GF-D8 (cell line): ENCODE data around the gene ZNF148.

Experiments
- DNase-seq: peaks from one replicate; lab custom pipeline; 2025; lab: John Stamatoyannopoulos, UW

ZNF148 gene

DNA sequence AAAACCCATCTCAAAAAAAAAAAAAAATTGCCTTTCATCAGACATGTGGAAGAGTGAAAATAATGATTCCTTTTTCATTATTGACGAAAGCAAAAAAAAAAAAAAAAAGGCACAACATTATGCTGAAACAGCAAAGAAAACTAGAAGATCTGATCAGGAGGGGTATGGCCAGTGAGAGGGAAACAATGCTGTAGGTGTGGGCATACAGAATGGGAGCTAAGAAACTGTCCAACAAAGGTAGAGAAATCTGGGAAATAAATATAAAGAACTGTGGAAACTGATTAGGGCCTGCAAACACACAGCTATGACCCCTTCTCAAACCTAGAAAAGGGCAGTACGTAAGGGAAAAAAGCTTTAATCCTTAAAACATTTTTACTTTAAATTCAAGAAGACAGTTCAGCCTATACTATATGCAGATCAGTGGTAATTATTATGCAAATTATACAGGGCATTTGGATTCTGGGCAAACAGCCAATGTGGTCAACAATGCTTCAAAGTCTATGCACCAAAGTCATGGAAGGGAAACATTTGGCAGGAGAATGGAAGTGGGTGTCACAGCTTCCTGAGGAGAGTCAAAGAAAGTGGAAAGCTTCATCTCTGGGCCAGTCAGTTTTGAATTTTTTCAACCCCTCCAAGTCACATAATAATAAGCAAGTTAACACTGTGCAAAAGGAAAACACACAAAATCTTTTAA lies 94.3 kb downstream of the ZNF148 start:
- DNase-seq = no peak

DNA sequence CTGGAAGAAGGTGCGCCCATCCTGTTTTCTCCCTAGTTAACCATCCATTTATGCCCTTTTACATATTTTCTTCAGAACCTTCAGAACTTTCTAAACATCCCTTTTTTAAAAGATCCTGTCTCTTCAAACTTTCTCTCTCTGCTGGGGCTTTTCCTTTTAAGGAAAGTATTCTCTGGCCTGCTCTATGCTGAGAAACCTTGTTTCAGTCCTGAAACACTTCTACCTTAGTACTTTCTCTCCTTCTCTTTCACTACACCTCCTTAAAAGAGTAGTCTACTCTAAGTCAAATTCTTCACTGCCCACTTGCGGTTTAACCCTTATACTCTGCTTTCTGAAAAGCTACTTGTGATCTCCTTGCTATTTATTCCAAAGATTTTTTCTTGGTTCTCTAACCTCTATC lies 97.0 kb downstream of the ZNF148 start:
- DNase-seq = no peak

DNA sequence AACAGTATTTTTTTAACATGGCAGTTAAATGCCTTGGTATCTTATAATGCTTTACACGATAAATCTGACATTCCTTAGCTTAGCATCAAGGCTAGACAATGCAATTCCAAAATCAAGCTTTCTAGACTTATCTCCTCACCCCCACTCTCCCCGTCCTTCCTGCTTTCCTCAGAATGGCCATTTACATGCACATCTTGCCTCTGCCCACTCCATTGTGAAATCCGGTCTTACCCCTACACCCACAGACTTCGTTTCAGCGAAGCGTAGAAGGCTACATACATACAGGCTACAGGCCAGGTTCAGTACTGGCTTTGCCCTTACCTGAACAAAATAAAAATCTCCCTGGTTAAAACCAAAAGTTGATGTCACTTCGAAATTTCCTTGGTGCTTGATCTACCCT lies 104.0 kb downstream of the ZNF148 start:
- no peak for DNase-seq

DNA sequence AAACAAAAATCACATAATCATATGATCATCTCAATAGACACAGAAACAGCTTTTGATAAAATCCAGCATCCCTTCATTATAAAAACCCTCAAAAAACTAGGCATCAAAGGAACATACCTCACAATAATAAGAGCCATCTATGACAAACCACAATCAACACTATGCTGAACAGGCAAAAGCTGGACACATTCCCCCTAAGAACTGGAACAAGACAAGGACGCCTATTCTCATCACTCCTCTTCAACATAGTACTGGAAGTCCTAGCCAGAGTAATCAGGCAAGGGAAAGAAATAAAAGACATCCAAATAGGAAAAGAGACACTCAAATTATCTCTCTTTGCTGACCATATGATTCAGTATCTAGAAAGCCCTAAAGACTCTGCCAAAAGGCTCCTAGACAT lies 107.7 kb downstream of the ZNF148 start:
- DNase-seq = no peak

DNA sequence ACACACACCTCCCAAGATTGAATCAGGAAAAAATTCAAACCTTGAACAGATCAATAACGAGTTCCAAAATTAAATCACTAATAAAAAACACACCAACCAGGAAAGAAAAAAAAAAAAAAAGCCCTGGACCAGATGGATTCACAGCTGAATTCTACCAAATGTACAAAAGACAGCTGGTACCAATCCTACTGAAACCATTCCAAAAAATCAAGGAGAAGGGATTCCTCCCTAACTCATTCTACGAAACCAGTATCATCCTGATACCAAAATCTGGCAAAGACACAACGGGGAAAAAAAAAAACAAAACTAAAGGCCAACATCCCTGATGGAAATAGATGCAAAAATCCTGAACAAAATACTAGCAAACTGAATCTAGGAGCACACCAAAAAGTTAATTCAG lies 108.2 kb downstream of the ZNF148 start:
- DNase-seq = no peak

DNA sequence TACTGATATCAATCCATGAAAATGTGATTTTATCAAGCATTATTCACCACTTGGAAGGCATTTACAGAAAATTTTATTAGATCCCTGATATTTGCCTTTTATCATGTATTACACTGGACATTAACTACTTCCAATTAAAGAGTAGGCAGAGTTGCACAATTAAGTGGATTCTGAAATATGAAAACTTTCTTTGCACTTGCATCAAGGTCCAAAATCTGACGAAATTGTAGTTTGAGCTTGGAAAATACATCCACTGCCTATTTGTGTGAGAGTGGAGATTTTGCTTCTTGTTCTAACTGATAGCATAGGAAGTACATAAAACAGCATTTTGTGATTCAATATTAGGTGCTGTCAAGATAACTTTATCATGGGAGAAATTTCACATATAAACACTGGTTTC lies 113.0 kb downstream of the ZNF148 start:
- no peak for DNase-seq

DNA sequence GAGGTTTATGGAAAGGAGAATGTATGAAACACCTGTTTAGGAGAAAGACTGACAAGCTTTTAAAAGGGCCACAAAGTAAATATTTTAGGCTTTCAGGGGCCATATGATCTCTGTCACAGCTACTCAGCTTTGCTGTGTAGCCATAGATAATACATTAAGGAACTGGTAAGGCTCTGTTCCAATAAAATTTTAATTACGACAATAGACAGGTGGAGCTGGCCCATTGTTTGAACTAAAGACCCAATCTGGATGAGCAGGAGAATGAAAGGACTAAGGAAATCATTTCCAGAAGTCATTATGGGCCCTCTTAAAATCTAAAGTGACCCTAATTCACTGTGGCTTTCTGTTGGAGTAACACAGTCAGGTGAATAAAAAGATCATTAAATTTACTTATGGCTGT lies 114.1 kb downstream of the ZNF148 start:
- DNase-seq = no peak

DNA sequence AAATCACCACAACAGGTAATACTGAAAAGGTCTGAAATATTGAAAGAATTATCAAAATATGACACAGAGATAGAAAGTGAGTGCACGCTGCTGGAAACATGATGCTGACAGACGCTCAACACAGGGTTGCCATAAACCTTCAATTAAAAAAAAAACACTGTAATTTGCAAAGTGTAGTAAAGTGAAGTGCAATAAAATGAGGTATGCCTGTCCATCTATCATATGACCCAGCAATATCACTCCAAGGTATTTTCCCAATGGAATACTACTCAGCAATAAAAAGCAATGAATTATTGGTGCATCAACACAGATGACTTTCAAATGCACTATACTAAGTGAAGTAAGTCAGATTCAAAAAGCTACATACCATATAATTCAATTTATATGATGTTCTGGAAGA lies 115.0 kb downstream of the ZNF148 start:
- no peak for DNase-seq

DNA sequence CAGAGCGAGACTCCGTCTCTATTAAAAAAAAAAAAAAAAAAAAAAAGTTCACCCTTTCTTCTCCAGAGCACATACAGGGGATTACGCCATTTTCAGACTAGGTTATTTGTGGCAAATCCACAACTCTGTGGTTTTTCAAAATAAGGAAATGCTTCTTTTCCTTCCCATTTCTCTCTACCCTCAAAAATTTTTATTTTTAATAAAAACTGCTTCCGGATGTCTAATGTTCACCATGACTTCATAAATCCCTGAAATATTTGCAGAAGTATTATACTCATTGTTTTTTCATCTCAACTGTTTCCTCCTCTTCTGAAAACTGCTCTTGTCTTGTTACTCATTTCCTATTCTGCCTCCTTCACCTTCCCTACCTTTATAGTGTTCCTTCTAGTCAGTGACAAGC lies 117.6 kb downstream of the ZNF148 start:
- DNase-seq = no peak

DNA sequence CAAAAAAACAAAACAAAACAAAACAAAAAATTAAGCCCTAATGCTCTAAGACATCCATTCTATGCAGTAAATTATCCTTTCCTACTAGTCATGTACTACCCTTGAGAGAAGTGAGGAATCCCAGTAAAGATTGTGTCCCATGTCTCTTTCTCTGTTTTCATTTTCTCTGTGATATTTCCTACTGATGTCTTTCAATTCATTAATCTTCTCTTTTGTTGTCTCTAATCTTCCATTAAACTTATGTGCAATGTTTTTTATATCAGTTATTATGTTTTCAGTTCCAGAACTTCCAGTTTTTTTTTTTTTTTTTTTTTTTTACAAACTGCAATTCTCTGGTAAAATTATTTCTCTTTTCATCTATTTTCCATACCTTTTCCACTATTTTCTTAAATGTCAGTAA lies 118.5 kb downstream of the ZNF148 start:
- DNase-seq = no peak

DNA sequence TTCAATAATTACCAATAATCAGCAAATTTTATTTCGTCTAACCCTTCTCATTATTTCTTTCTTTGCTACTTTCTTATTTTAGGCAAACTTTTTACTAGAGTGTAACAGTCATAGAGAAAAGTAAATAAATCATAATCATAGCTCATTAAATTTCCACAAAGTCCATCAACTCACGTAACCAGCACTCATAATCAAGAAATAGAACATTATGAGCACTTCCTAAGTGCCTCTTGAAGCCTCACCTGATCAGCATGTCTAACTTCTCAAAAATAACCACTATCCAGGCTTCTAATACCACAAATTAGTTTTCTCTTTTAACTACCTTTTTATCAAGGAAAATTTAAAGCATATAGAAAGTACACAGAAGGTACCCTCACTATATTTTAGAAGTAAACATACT lies 124.2 kb downstream of the ZNF148 start:
- DNase-seq = no peak

DNA sequence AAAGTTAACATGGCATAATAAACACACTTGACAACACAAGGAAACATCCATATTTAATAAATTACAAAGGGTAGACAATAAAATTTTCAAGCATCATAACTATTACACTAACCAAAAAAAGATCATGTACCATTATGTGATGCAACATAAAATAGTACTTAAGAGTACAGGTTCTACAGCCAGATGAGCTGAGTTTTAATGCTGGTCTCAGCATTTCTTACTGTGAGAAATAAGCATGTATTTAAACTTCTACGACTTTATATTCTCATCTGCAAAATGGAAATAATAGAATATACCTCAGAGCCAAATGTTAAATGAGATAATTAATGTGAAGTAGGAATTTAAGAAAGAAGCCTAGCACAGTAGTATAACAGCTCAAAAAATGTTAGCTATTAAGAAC lies 128.9 kb downstream of the ZNF148 start:
- no peak for DNase-seq

DNA sequence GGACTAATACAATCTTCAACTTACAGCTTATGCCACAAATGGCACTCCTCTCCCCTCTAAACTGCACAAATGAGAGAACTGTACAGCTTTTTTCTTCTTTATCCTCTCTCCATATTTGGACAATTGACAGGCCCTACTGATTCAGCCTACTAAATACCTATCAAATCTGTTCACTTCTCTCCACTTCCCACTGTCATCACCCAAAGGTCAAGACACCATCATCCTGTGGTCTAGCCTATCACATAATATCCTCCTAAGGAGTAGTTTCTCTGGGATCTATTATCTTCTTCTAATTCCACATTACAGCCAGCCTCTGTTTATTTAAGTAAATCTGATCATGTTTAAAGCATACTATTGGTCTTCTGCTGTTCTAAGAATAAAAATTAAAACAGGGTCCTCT lies 129.6 kb downstream of the ZNF148 start:
- DNase-seq = no peak

DNA sequence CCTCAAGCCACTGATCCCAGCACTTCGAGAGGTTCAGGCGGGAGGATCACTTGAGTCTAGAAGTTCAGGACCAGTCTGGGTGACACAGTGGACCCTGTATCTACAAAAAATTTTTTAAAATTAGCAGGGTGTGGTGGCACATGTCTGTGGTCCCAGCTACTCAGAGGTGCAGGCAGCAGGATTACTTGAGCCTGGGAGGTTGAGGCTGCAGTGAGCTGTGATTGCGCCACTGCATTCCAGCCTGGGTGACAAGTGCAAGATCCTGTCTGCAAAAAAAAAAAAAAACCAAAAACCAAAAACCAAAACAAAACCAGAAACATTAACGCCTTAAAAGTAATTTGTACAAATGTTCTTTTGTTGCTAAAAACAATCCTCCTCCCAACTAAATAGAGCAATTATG lies 134.6 kb downstream of the ZNF148 start:
- peak; percentile 2 for DNase-seq

DNA sequence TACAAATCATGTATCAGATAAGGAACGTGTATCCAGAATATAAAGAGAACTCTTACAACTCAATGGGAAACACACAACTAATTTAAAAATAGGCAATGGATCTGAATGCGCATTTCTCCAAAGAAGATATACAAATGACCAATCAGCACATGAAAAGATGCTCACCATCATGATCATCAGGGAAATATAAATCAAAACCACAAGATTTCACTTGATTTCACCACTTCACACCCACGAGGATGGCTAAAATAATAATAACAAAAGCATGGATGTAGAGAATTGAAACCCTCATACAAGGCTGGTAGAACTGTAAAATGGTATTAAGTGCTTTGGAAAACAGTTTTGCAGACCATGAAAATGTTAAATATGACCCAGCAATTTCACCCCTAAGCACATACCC lies 135.9 kb downstream of the ZNF148 start:
- no peak for DNase-seq

DNA sequence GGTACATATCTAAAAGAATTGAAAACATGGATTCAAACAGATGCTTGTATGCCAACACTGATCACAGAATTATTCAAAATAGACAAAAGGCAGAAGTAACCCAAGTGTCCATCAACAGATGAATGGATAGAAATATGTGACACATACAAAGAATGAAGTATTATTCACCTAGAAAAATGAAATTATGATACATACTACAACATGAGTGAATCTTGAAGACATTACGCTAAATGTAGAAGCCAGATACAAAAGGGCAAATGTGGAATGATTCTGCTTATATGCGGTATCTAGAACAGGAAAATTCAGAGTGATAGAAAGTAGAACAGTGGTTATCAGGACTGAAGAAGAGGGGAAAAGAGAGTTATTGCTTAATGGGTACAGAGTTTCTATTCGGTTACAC lies 136.4 kb downstream of the ZNF148 start:
- no peak for DNase-seq

DNA sequence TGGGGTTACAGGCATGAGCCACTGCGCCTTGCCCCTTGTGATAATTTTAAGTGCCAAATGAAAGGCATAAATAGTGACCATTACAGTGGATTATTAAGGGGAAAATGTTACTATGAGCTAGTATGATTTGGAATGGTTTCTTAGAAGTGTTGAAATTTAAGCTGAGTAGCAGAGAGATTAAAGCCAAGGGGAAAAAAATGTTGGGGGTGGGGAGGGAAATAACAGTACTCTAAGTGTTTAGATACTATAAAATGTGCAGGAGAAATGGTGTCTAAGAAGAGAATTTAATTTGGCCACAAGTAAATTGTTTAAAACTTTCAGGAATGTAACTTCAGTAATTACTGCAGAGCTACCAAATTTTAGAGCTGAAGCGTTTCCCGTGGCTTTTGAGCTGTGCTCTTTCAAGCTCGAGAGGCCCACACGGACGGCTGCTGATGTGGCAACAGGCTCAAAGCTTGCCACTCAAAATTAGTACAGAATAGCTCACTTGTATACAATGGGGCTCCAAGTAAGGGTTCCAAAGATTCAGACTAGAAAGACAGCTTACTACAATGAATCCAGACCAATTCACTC lies 138.7 kb downstream of the ZNF148 start:
- no peak for DNase-seq

DNA sequence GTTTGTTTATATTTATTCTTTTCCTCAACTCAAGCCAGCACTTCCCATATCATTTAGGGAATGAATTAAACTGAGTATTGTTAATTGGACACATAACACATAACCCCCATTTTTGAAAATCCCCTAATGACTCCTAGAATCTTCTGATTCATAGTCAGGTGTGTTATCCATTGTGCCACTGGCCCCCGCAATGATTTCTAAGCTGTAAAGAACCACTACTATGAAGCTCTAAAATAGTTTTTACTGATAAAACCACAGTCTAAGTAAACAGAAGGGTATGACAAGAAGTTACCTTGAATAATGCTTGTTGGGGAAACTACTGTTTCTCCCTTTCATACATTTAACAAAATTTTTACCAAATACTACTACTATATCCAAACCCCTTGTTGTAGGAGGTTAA lies 140.3 kb downstream of the ZNF148 start:
- no peak for DNase-seq

DNA sequence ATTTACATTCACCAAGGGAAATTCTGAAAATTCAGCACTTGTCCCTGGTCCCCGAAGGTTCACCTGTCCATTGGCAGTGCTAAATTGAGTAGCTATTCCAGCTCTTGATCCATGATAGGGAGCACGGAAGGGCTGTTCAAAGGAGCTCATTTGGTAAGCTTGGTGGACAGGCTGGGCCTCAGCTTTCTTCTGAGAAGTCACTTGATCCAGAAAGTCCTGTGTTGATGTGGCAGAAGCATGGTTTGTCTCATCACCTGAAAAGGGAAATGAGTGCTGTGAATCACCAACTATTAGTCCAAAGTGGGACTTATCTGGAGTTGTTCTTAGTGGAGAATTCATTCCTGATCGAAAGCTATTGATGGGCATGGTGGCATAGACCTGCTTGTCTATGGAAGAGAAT lies 142.7 kb downstream of the ZNF148 start:
- DNase-seq = no peak

DNA sequence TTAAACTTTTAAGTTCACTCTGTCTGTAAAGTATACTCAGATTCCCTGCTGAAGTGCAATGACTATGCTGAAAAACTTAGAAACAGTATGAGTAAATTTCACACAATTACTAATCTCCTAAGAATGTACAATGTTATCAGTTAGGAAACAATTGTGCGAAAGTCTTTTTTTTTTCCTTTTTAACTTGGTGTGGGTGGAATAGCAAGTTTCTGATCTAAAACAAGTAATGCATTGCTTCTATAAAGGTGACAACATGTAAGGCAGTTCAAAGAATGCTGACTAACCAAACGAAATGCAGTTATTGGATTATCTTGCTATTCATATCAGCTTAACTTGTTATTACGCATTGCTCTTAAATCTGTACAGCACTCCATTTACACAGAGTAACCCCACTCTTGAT lies 143.2 kb downstream of the ZNF148 start:
- DNase-seq = no peak

DNA sequence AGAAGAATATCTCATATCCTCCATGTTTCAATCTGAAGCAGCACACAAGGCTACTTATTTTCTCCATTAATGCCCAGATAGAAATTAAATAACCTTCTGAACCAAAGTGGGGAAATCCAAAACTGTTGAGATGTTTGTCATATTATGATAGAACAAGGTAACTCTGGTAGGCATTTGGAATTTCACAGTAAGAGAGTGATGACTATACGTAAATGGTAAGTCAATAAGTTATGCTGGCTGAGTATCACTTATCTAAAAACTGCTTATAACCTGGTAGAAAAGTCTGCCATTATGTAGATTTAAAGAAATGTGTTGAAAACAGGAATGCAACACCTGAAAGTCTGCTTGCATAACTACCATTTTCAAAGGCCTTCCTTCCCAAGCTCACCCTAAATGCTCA lies 145.4 kb downstream of the ZNF148 start:
- DNase-seq = no peak

DNA sequence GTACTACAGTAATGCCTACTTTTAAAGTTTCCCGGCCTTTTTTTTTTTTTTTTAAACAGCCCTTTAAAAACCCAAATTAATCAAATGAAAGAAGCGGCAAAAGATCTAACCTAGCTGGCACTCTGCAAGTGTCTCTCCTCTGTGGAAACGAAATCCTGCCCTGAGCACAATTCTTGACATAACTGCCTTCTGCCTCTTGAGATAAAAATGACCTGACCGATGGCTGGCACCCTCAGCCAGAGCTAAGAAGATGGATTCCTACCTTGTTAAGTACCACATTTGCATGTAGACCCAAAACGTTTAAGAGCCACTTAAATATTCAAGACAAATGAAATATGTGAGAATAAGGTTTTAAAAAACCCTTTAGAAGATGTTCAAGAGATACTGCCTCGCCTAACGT lies 146.0 kb downstream of the ZNF148 start:
- DNase-seq = no peak

DNA sequence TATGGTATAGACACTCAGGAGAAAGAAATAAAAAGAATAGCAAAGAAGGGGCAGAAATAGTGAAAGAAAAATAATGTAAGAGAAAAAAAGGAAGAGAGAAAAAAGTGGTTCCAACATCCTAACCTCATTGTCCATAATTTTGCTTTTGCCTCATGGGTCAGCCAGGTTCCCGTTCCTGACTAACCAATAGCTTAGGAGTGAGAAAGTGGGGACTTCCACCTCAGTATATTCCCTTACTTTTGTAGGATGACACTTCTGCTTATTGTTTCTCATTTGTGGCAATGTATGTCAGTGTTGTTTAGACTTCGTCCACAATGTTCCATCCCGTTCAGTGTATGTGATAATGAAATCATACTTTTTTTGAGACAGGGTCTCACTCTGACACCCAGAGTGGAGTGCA lies 153.3 kb downstream of the ZNF148 start:
- DNase-seq = no peak

DNA sequence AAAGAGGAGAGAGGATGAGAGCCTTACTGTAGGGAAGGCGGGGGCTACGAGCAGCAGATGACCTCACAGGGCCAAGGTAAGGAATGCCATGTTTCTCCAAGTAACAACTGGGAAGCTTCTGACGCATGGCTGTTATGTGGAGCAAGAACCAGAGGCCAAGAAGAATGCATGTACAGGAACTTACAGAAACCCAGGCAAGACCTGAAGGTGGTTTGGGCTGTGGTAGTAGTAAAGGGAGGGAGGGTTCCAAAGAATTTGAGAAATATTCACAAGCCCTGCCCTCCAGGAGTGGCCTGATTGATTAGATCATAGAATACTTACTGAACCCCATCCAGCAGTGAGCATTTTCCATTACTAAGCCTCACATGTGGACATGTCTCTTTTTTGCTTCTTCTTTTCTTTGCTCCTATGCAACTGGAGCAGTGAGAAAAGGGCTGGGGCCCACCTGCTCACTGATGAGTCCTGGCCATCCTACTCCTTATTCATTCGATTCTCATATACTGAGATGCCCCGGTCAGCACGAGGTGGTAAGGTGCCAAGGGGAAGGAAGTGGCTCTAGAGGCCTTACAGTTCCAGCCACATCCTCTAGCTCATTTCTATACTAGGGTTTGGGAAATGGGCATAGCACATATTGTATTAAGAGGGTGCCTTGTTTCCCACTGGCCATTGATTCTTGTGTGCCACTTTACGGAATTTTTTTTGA lies 154.2 kb downstream of the ZNF148 start:
- no peak for DNase-seq
